ENCODE data around the gene P4HB. TPM values are rescaled to one million over a fixed set of nuclear protein-coding genes. Genes with fewer than 3 reads are reported as not detected.

Gene P4HB
- total RNA-seq, 6 experiments from 2014 or later, result 790 to 981 (median 910) TPM

GRCh38 chr17:81865733-81866439, 5.6 kb upstream of the P4HB start:
- Mint-ChIP-seq H3K4me1 (ENCODE audit: low read depth) (peaks cover 46% of the 10 kb centered on the region), H3K4me3 (peak overlapping the region; percentile 24; the same call in 1 of the 2 replicates), H3K27me3 (ENCODE audit: insufficient read depth) (peaks cover 60% of the 10 kb centered on the region), H3K36me3 (ENCODE audit: low read depth) (peaks cover 21% of the 10 kb centered on the region), H3K27ac (peak overlapping the region; percentile 93), H3K9me3 (peaks cover 5% of the 10 kb centered on the region; the same call in 1 of the 2 replicates)
- no peak for TF ChIP-seq CTCF (IDR thresholded peaks at IDR 0.05)
- DNase-seq, result no peak

DNA sequence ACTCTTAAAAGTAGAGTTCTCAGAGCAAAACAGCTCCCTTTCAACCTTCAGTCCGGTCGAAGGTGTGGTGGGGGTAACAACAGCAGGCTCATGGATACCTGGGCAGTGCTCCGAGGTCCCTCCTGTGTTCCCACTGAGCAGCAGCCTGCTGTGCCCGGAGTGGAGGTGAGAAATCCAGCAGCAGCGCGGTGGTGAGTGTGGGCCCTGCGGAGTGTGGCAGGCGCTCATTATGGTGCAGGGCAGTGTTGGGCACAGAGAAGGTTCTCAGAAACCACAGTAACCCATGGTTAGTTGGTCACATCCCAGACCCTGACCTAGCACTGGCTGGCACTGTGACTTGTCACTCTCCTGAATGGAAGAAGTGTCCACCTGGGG, 5.0 kb upstream of the P4HB start:
- peak overlapping the region; percentile 93 for H3K27ac Mint-ChIP-seq
- peaks cover 46% of the 10 kb centered on the region for H3K4me1 Mint-ChIP-seq (ENCODE audit: low read depth)
- no peak for TF ChIP-seq CTCF (IDR thresholded peaks at IDR 0.05)
- peaks cover 5% of the 10 kb centered on the region; the same call in 1 of the 2 replicates for H3K9me3 Mint-ChIP-seq
- peak overlapping the region; percentile 24; the same call in 1 of the 2 replicates for H3K4me3 Mint-ChIP-seq
- H3K27me3 Mint-ChIP-seq (ENCODE audit: insufficient read depth), result peaks cover 64% of the 10 kb centered on the region
- H3K36me3 Mint-ChIP-seq (ENCODE audit: low read depth), result peaks cover 20% of the 10 kb centered on the region
- no peak for DNase-seq

DNA sequence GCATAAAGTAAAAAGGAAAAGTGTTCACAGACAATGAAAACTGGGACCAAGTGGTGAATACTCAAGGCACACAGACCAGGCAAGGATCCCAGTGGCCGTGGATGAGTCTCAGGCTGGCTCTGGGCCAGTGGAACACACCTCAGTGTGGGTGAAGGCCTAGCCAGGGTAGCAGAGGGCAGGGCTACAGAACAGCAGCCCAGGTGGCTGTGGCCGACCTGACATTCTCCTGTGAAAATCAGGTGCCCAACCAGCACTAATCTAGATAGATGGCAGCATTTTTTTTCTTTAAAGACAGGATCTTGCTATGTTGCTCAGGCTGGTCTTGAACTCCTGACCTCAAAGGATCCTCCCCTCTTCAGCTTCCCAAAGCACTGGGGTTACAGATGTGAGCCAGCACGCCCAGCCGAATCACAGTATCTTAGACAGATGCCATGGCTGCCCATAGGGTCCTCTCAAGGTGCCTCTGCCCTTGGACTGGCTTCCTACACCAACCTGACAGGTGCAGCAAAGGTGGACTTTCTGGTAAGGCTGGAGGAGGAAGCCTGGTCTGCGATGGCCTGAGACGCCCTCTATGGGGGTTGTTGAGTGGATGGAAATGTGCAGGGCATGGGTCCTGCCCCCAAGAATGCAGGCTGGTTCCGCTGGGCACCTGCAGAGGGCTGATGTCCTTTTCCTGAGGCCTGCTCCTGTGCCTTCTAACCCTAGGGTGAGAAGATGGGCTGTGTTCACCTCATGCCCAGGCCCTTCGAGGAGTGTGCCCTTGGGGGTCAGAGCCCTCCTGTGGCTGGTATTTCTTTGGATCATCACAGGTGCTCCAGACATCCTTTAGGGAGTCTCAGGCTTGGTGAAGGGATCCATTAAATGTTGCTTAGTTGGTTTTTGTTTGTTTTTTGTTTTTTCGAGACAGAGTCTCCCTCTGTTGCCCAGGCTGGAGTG, 3.8 kb upstream of the P4HB start:
- DNase-seq, result no peak
- Mint-ChIP-seq H3K36me3 (ENCODE audit: low read depth) (peaks cover 19% of the 10 kb centered on the region), H3K9me3 (peaks cover 5% of the 10 kb centered on the region; the same call in 1 of the 2 replicates), H3K27ac (peak overlapping the region; percentile 57), H3K4me1 (ENCODE audit: low read depth) (peaks cover 42% of the 10 kb centered on the region), H3K27me3 (ENCODE audit: insufficient read depth) (peaks cover 56% of the 10 kb centered on the region), H3K4me3 (peak overlapping the region; percentile 75)
- peak; percentile 40; the same call in 1 of the 2 replicates for TF ChIP-seq CTCF (IDR thresholded peaks at IDR 0.05)

DNA sequence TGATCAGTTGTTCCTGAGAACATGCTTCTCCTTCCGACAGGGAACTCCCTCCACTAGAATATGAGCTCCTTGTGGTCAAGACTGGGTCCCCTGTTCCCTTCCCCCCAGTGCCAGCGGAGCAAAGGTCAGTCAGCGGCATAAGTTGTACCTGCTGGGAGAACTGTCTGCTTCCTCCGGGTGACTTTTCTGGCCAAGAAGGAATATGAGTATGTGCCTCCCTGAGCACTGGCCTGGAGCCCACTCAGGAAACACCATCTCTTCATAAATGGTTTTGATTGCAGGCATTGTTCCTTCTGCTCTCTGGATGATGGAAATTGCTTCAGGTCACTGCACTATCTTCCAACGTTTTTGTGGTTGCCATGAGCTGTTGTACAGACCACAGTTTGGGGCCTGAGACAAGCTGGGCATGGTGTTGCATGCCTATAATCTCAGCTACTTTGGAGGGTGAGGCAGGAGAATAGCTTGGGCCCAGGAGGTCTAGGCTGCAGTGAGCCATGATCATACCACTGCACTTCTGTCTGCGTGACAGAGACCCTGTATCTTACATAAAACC, 2.9 kb upstream of the P4HB start:
- peak overlapping the region; percentile 57 for H3K27ac Mint-ChIP-seq
- peak overlapping the region; percentile 75 for H3K4me3 Mint-ChIP-seq
- peaks cover 19% of the 10 kb centered on the region for H3K36me3 Mint-ChIP-seq (ENCODE audit: low read depth)
- peaks cover 5% of the 10 kb centered on the region; the same call in 1 of the 2 replicates for H3K9me3 Mint-ChIP-seq
- no peak for DNase-seq
- no peak for TF ChIP-seq CTCF (IDR thresholded peaks at IDR 0.05)
- peaks cover 34% of the 10 kb centered on the region for H3K4me1 Mint-ChIP-seq (ENCODE audit: low read depth)
- peaks cover 49% of the 10 kb centered on the region for H3K27me3 Mint-ChIP-seq (ENCODE audit: insufficient read depth)

DNA sequence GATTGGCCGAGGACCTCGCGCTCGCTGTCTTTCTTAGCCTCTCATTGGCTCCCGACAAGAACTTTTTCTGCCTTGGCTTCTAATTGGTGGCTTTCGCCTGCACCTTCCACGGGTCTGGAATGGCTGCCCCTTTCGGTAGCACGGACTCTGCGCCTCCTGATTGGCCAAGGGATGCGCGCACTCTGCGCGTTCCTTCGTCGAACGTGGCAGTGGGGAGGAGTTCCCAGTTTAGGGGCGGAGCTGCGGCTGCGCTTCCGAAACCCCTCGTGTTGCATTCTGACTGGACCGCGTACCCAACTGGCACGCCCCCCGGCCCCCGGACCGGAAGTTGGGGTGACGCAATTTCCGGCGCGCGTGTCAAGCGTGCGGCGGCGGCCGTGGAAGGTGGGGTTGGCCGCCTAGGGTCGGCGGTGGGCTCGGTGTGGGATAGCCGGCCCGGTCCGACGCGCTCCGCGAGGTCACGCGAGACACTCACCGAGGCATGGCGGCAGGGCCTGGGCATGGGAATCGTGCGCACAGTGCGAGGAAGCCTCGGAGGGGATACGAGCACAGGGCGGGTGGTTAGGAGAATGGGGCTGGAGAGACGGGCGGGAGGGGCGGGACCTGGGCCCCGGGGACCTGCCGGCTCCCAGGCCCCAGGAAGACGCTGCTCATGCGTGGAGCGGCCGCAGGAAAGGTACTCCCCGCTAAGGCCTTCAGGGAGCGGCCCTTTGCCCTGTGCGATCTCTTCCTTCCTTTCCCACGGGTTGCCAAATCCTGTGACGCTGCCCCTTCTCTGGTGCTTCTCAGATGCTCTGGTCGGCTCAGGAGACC, 627 bp upstream of the P4HB start:
- no peak for TF ChIP-seq CTCF (IDR thresholded peaks at IDR 0.05)
- Mint-ChIP-seq H3K27me3 (ENCODE audit: insufficient read depth) (peaks cover 27% of the 10 kb centered on the region), H3K9me3 (peaks cover 5% of the 10 kb centered on the region; the same call in 1 of the 2 replicates), H3K4me3 (peak overlapping the region; percentile 94), H3K4me1 (ENCODE audit: low read depth) (peaks cover 27% of the 10 kb centered on the region), H3K27ac (peak overlapping the region; percentile 97), H3K36me3 (ENCODE audit: low read depth) (peaks cover 25% of the 10 kb centered on the region)
- DNase-seq, result peak; percentile 100
